Suprapubic skin (tissue), 4 donors: ENCODE measurements around the gene TAGLN2. TPM values are rescaled to one million over a fixed set of nuclear protein-coding genes. Genes with fewer than 3 reads are reported as not detected.

ENCODE experiments used
- DNase-seq, 2 donors: peaks; one replicate each; pipeline ENCODE4 v3.0.0-alpha.2; 2019; ENCODE audit warnings: low spot score in 2 of 2
- H3K27ac ChIP-seq: fragments of 200-600 bp; sonication (generic); one replicate; pipeline ENCODE4 v1.5.1; 2019
- H3K27me3 ChIP-seq: fragments of 200-600 bp; sonication (generic); one replicate; pipeline ENCODE4 v1.5.1; 2019
- H3K36me3 ChIP-seq: fragments of 200-600 bp; sonication (generic); one replicate; pipeline ENCODE4 v1.5.1; 2019
- H3K4me1 ChIP-seq: fragments of 200-600 bp; sonication (generic); one replicate; pipeline ENCODE4 v1.5.1; 2019
- H3K4me3 ChIP-seq: fragments of 200-600 bp; sonication (generic); one replicate; pipeline ENCODE4 v1.5.1; 2019; ENCODE audit warnings: mild to moderate bottlenecking
- H3K9me3 ChIP-seq: fragments of 200-600 bp; sonication (generic); one replicate; pipeline ENCODE4 v1.5.1; 2019
- CTCF ChIP-seq, 2 donors: fragments of 200-600 bp in 1 of 2; fragments of 450-650 bp in 1 of 2; sonication (generic) in 1 of 2; IDR thresholded peaks; one replicate each; pipeline ENCODE4 v1.5.1; 2016 to 2019; ENCODE audit warnings: antibody characterized with exemption in 2 of 2, mild to moderate bottlenecking in 1 of 2, moderate library complexity in 1 of 2
- EP300 ChIP-seq: sonication (generic); formaldehyde crosslinking; IDR thresholded peaks from one replicate; pipeline ENCODE4 v1.6.1; 2017; ENCODE audit warnings: antibody characterized with exemption
- POLR2A ChIP-seq, 2 donors: fragments of 450-650 bp; IDR thresholded peaks; one replicate each; pipeline ENCODE4 v1.6.1; 2017; ENCODE audit warnings: antibody characterized with exemption in 2 of 2, mild to moderate bottlenecking in 2 of 2, moderate library complexity in 2 of 2
- POLR2AphosphoS5 ChIP-seq, 3 donors: sonication (generic); formaldehyde crosslinking; IDR thresholded peaks; one replicate each; pipeline ENCODE4 v1.6.1; 2017; ENCODE audit warnings: antibody characterized with exemption in 3 of 3
- WGBS: methylation state at CpG from one replicate; pipeline ENCODE4 v1.1.5; 2018; 5-methylcytosine and 5-hydroxymethylcytosine counted together
- total RNA-seq, 4 donors: library from RNA; depleted of rRNA; stranded (reverse); fragments of >200 nt; gene quantifications; one replicate each; pipeline ENCODE4 v1.1.0, GENCODE V29; 2016

The TAGLN2 gene
- total RNA-seq, 4 donors from 2014 or later = 281 to 427 (median 338) TPM

GRCh38 chr1:159929155-159930051 is 4.1 kb upstream of the TAGLN2 start:
- Histone ChIP-seq H3K27me3 (no peaks in the 10 kb centered on the region), H3K4me1 (peaks cover 52% of the 10 kb centered on the region), H3K36me3 (peaks cover 3% of the 10 kb centered on the region), H3K9me3 (no peaks in the 10 kb centered on the region), H3K27ac (peak overlapping the region; percentile 19), H3K4me3 (peak overlapping the region; percentile 3)
- TF ChIP-seq EP300 (no peak), POLR2AphosphoS5 (IDR thresholded peaks at IDR 0.05) (no peak), CTCF (IDR thresholded peaks at IDR 0.05) (no peak), POLR2A (IDR thresholded peaks at IDR 0.05) (no peak)
- WGBS = 65% methylated on average over 31 of the region's 48 CpGs
- no peak for DNase-seq

DNA sequence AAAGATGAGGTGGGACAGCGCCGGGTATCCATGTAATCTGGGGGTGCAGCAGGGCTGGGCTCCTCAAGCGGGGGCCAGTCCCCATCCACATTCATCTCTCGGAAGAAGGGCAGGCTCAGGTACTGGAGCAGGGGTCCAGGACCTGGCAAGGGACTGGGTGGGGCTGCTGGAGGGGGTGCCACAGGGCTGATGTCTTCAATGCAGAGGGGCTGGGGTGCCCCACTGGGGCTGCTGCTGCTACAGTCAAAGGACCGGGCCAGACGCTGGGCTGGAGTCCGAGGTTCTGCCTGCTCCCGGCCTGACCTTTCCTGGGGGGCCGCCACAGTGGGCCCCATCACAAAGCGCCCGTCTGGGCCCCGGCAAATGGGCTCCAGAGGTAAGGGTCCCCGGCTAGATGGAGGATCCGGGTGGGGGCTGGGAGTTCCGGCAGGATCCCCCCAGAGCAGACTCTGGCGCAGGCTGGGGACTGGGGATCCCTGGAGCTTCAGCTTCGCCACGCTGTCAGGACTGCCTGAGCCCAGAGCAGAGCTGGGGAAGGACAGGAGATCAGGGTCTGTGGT is 3.3 kb upstream of the TAGLN2 start:
- H3K4me1 ChIP-seq = peaks cover 44% of the 10 kb centered on the region
- peak overlapping the region; percentile 3 for H3K4me3 ChIP-seq
- no peak for TF ChIP-seq POLR2AphosphoS5 (IDR thresholded peaks at IDR 0.05)
- TF ChIP-seq CTCF (IDR thresholded peaks at IDR 0.05) = no peak
- no peak for TF ChIP-seq EP300
- no peak for TF ChIP-seq POLR2A (IDR thresholded peaks at IDR 0.05)
- DNase-seq = no peak
- no peaks in the 10 kb centered on the region for H3K27me3 ChIP-seq
- H3K36me3 ChIP-seq = no peaks in the 10 kb centered on the region
- whole genome bisulfite sequencing = 88% methylated on average over 7 of the region's 18 CpGs
- H3K9me3 ChIP-seq = no peaks in the 10 kb centered on the region
- no peak overlapping the region for H3K27ac ChIP-seq

- no peak overlapping the region for H3K4me3 ChIP-seq
- H3K27me3 ChIP-seq = no peaks in the 10 kb centered on the region
- 67% methylated on average over 13 of the region's 13 CpGs for WGBS
- H3K9me3 ChIP-seq = no peaks in the 10 kb centered on the region
- H3K27ac ChIP-seq = no peak overlapping the region
- H3K36me3 ChIP-seq = no peaks in the 10 kb centered on the region
- H3K4me1 ChIP-seq = peaks cover 44% of the 10 kb centered on the region
- DNase-seq = no peak
- TF ChIP-seq POLR2AphosphoS5 (IDR thresholded peaks at IDR 0.05) (no peak), EP300 (no peak), CTCF (IDR thresholded peaks at IDR 0.05) (no peak), POLR2A (IDR thresholded peaks at IDR 0.05) (no peak)
These were observed 2.6 kb upstream of the TAGLN2 start for GRCh38 chr1:159927849-159928431.

DNA sequence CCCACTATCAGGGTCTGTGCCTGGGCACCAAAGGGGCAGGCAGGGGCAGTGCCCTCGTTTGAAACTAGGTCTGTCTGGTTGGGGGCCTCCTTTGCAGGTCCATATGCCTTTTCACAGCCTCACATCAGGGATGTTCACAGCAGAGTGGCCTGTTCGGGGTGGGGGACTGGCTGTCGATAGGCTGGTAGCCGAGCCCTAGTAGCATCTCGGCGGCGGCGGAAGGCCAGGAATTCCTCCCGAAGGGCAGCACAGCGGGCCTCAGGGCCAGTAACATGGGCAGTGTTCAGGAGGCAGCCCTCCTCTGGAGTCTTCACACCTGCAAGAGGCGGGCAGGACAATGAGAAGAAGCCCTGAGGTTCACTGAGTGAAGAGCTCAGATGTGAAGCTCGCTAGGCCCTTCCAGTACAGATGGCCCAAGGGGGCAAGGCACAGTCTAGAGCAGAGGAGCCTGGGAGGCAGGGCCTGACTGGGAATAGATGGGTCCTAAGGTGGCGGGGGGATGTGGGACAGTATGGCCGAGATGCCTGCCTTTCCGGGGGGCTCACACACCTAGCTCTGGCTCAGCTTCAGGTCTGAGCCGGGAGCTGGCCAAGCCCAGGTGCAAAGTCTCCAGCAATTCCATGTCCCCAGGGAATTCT is 2.0 kb upstream of the TAGLN2 start:
- 87% methylated on average over 15 of the region's 16 CpGs for WGBS
- no peak for DNase-seq
- H3K4me1 ChIP-seq = peaks cover 44% of the 10 kb centered on the region
- H3K9me3 ChIP-seq = no peaks in the 10 kb centered on the region
- no peak overlapping the region for H3K4me3 ChIP-seq
- TF ChIP-seq POLR2AphosphoS5 (IDR thresholded peaks at IDR 0.05) = no peak
- no peak for TF ChIP-seq POLR2A (IDR thresholded peaks at IDR 0.05)
- no peak for TF ChIP-seq EP300
- TF ChIP-seq CTCF (IDR thresholded peaks at IDR 0.05) = no peak
- no peaks in the 10 kb centered on the region for H3K27me3 ChIP-seq
- no peaks in the 10 kb centered on the region for H3K36me3 ChIP-seq
- no peak overlapping the region for H3K27ac ChIP-seq
